HEK293 (cell line): ENCODE results near the gene TCF7L2.

Experiments
- GFI1B ChIP-seq: fragments of 450-650 bp; formaldehyde crosslinking; IDR thresholded peaks from 2 replicates; pipeline ENCODE4 v1.5.1; 2016; ENCODE audit warnings: missing biosample characterization, missing genetic modification characterization
- TCF7L2 ChIP-seq: IDR thresholded peaks from 2 replicates; pipeline ENCODE4 v1.6.1; 2011; ENCODE audit warnings: low read depth, mild to moderate bottlenecking, inconsistent platforms, low read length, moderate library complexity, borderline replicate concordance
- ZBTB49 ChIP-seq: fragments of 450-650 bp; formaldehyde crosslinking; IDR thresholded peaks from 2 replicates; pipeline ENCODE4 v1.5.1; 2016; ENCODE audit warnings: missing biosample characterization, missing genetic modification characterization, low read depth
- ZFHX2 ChIP-seq: fragments of 450-650 bp; formaldehyde crosslinking; conservative IDR thresholded peaks from 2 replicates; pipeline ENCODE4 v1.5.1; 2016; ENCODE audit warnings: missing biosample characterization, missing genetic modification characterization
- ZNF132 ChIP-seq: fragments of 450-650 bp; formaldehyde crosslinking; IDR thresholded peaks from 2 replicates; pipeline ENCODE4 v1.5.1; 2017; ENCODE audit warnings: missing biosample characterization, missing genetic modification characterization, borderline replicate concordance
- ZNF157 ChIP-seq: fragments of 450-650 bp; formaldehyde crosslinking; IDR thresholded peaks from 2 replicates; pipeline ENCODE4 v1.5.1; 2016; ENCODE audit warnings: missing biosample characterization, missing genetic modification characterization
- ZNF18 ChIP-seq: fragments of 450-650 bp; formaldehyde crosslinking; IDR thresholded peaks from 2 replicates; pipeline ENCODE4 v1.5.1; 2016; ENCODE audit warnings: missing biosample characterization, missing genetic modification characterization
- ZNF341 ChIP-seq: fragments of 450-650 bp; formaldehyde crosslinking; IDR thresholded peaks from 2 replicates; pipeline ENCODE4; 2016; ENCODE audit warnings: low read depth, missing biosample characterization, missing genetic modification characterization
- ZNF37A ChIP-seq: fragments of 450-650 bp; IDR thresholded peaks from 2 replicates; pipeline ENCODE4 v1.5.1; 2018; ENCODE audit warnings: missing biosample characterization, missing genetic modification characterization
- ZNF626 ChIP-seq: fragments of 450-650 bp; sonication (Bioruptor Pico); formaldehyde crosslinking; IDR thresholded peaks from 2 replicates; pipeline ENCODE4 v1.5.1; 2018; ENCODE audit warnings: missing biosample characterization, missing genetic modification characterization, inconsistent platforms
- ZNF664 ChIP-seq: fragments of 450-650 bp; formaldehyde crosslinking; IDR thresholded peaks from 2 replicates; pipeline ENCODE4 v1.5.1; 2016; ENCODE audit warnings: missing biosample characterization, missing genetic modification characterization
- ZNF677 ChIP-seq: fragments of 450-650 bp; IDR thresholded peaks from 2 replicates; pipeline ENCODE4 v1.5.0; 2018; ENCODE audit warnings: missing biosample characterization, mild to moderate bottlenecking, missing genetic modification characterization, moderate library complexity
- ZNF747 ChIP-seq: fragments of 450-650 bp; formaldehyde crosslinking; IDR thresholded peaks from 2 replicates; pipeline ENCODE4 v1.5.1; 2016; ENCODE audit warnings: missing biosample characterization, missing genetic modification characterization
- ZNF768 ChIP-seq: fragments of 450-650 bp; formaldehyde crosslinking; IDR thresholded peaks from 2 replicates; pipeline ENCODE4 v1.5.1; 2018; ENCODE audit warnings: missing biosample characterization, mild to moderate bottlenecking, missing genetic modification characterization
- ZNF777 ChIP-seq: fragments of 450-650 bp; formaldehyde crosslinking; IDR thresholded peaks from 2 replicates; pipeline ENCODE4 v1.5.1; 2017; ENCODE audit warnings: missing biosample characterization, missing genetic modification characterization, borderline replicate concordance
- ZNF791 ChIP-seq: fragments of 450-650 bp; formaldehyde crosslinking; IDR thresholded peaks from 2 replicates; pipeline ENCODE4 v1.5.1; 2016; ENCODE audit warnings: missing biosample characterization, missing genetic modification characterization
- ZNF792 ChIP-seq: fragments of 450-650 bp; formaldehyde crosslinking; IDR thresholded peaks from 2 replicates; pipeline ENCODE4 v1.5.1; 2016; ENCODE audit warnings: missing biosample characterization, missing genetic modification characterization
- ZSCAN16 ChIP-seq: fragments of 450-650 bp; formaldehyde crosslinking; IDR thresholded peaks from 2 replicates; pipeline ENCODE4 v1.5.1; 2016; ENCODE audit warnings: missing biosample characterization, missing genetic modification characterization
- ZSCAN18 ChIP-seq: fragments of 450-650 bp; formaldehyde crosslinking; IDR thresholded peaks from 2 replicates; pipeline ENCODE4 v1.5.1; 2016; ENCODE audit warnings: missing biosample characterization, missing genetic modification characterization
- ZSCAN30 ChIP-seq: fragments of 450-650 bp; IDR thresholded peaks from 2 replicates; pipeline ENCODE4 v1.5.1; 2018; ENCODE audit warnings: missing biosample characterization, mild to moderate bottlenecking, missing genetic modification characterization, moderate library complexity
- TF ChIP-seq, protein P1 (sequence below): fragments of 450-650 bp; formaldehyde crosslinking; IDR thresholded peaks from 2 replicates; pipeline ENCODE4 v1.5.1; 2016; ENCODE audit warnings: missing biosample characterization, missing genetic modification characterization
- TF ChIP-seq, protein P2 (sequence below): fragments of 450-650 bp; formaldehyde crosslinking; IDR thresholded peaks from 2 replicates; pipeline ENCODE4 v1.5.1; 2016; ENCODE audit warnings: missing biosample characterization, missing genetic modification characterization
- TF ChIP-seq, protein P3 (sequence below): fragments of 450-650 bp; formaldehyde crosslinking; optimal IDR thresholded peaks from 2 replicates; pipeline ENCODE3; 2016; ENCODE audit warnings: missing biosample characterization, mild to moderate bottlenecking, missing genetic modification characterization
- TF ChIP-seq, protein P4 (sequence below): fragments of 450-650 bp; formaldehyde crosslinking; IDR thresholded peaks from 2 replicates; pipeline ENCODE4 v1.5.1; 2016; ENCODE audit warnings: missing biosample characterization, missing genetic modification characterization, low read depth
- TF ChIP-seq, protein P5 (sequence below): fragments of 450-650 bp; formaldehyde crosslinking; IDR thresholded peaks from 2 replicates; pipeline ENCODE4 v1.5.1; 2016; ENCODE audit warnings: missing biosample characterization, missing genetic modification characterization
- TF ChIP-seq, protein P6 (sequence below): fragments of 450-650 bp; formaldehyde crosslinking; IDR thresholded peaks from 2 replicates; pipeline ENCODE4 v1.5.1; 2016; ENCODE audit warnings: missing biosample characterization, missing genetic modification characterization, borderline replicate concordance

Gene TCF7L2

DNA sequence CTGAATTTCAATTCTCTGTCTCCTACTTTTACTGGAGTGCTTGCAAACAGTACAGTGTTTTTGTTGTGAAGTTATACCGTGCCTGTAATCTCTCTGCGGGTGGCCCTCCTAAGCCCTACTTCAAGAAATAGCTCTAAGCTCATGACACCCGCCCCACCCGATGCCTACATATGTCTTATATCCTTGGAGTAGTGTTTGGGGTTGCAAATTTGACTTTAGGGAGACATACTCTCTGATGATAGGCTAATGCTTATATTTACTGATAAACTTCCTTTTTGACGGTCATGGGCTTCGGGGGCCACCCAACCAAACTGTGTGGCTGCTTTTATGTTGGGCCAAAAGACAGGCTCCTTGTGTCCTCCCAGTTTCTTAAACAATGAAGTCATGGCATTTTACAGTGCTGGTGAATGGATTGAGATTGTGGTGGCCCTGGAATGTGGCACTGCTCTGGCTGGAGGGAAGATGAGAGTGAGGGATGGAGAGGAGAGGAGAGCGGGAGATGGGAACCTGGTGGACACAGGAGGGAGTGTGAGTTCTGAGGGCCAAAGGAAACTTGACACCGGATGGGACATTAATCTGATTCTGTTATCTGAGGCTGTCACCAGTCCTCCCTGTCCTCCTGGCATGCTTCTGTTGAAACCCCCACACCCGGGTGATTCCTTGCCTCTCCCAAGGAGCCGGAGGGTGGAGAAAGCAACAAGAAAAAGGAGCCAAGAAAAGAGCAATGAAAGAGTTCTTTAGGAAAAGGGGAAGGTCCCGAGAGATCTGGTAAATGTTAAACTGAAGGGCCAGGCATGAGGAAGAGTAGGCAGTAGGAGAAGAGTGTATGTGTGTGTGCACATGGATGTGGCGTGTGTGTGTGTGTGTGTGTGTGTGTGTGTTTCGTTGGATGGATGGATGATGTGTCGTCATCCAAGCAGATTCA is 113.3 kb downstream of the TCF7L2 start (continued):
- TF ChIP-seq, protein P1, sequence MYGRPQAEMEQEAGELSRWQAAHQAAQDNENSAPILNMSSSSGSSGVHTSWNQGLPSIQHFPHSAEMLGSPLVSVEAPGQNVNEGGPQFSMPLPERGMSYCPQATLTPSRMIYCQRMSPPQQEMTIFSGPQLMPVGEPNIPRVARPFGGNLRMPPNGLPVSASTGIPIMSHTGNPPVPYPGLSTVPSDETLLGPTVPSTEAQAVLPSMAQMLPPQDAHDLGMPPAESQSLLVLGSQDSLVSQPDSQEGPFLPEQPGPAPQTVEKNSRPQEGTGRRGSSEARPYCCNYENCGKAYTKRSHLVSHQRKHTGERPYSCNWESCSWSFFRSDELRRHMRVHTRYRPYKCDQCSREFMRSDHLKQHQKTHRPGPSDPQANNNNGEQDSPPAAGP, result peak; percentile 98
- no peak for TF ChIP-seq TCF7L2
- no peak for TF ChIP-seq ZNF157
- no peak for TF ChIP-seq ZNF626 (tag by site-specific recombination)
- TF ChIP-seq ZNF747 (tag by site-specific recombination), result no peak
- TF ChIP-seq, protein P2, sequence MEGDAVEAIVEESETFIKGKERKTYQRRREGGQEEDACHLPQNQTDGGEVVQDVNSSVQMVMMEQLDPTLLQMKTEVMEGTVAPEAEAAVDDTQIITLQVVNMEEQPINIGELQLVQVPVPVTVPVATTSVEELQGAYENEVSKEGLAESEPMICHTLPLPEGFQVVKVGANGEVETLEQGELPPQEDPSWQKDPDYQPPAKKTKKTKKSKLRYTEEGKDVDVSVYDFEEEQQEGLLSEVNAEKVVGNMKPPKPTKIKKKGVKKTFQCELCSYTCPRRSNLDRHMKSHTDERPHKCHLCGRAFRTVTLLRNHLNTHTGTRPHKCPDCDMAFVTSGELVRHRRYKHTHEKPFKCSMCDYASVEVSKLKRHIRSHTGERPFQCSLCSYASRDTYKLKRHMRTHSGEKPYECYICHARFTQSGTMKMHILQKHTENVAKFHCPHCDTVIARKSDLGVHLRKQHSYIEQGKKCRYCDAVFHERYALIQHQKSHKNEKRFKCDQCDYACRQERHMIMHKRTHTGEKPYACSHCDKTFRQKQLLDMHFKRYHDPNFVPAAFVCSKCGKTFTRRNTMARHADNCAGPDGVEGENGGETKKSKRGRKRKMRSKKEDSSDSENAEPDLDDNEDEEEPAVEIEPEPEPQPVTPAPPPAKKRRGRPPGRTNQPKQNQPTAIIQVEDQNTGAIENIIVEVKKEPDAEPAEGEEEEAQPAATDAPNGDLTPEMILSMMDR (tag by site-specific recombination), result peak; percentile 48
- TF ChIP-seq ZFHX2 (tag by site-specific recombination), result no peak
- no peak for TF ChIP-seq ZNF791
- no peak for TF ChIP-seq ZNF768
- no peak for TF ChIP-seq ZNF792 (tag by site-specific recombination)
- TF ChIP-seq ZNF37A (tag by site-specific recombination), result no peak
- TF ChIP-seq, protein P3, sequence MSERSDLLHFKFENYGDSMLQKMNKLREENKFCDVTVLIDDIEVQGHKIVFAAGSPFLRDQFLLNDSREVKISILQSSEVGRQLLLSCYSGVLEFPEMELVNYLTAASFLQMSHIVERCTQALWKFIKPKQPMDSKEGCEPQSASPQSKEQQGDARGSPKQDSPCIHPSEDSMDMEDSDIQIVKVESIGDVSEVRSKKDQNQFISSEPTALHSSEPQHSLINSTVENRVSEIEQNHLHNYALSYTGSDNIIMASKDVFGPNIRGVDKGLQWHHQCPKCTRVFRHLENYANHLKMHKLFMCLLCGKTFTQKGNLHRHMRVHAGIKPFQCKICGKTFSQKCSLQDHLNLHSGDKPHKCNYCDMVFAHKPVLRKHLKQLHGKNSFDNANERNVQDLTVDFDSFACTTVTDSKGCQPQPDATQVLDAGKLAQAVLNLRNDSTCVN (tag by site-specific recombination), result no peak
- TF ChIP-seq ZSCAN16 (tag by site-specific recombination), result no peak
- TF ChIP-seq ZNF341 (tag by site-specific recombination), result peak; percentile 50
- no peak for TF ChIP-seq ZSCAN18
- TF ChIP-seq ZSCAN30 (tag by site-specific recombination), result no peak
- no peak for TF ChIP-seq ZNF677 (tag by site-specific recombination)
- TF ChIP-seq ZNF664 (tag by site-specific recombination), result no peak
- TF ChIP-seq ZNF132 (tag by site-specific recombination), result no peak
- TF ChIP-seq, protein P4, sequence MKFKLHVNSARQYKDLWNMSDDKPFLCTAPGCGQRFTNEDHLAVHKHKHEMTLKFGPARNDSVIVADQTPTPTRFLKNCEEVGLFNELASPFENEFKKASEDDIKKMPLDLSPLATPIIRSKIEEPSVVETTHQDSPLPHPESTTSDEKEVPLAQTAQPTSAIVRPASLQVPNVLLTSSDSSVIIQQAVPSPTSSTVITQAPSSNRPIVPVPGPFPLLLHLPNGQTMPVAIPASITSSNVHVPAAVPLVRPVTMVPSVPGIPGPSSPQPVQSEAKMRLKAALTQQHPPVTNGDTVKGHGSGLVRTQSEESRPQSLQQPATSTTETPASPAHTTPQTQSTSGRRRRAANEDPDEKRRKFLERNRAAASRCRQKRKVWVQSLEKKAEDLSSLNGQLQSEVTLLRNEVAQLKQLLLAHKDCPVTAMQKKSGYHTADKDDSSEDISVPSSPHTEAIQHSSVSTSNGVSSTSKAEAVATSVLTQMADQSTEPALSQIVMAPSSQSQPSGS (tag by site-specific recombination), result peak; percentile 82
- TF ChIP-seq ZNF777 (tag by site-specific recombination), result no peak
- TF ChIP-seq, protein P5, sequence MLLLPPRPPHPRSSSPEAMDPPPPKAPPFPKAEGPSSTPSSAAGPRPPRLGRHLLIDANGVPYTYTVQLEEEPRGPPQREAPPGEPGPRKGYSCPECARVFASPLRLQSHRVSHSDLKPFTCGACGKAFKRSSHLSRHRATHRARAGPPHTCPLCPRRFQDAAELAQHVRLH (tag by site-specific recombination), result no peak
- peak; percentile 38; the same call in 1 of the 2 replicates for TF ChIP-seq ZNF18
- TF ChIP-seq, protein P6, sequence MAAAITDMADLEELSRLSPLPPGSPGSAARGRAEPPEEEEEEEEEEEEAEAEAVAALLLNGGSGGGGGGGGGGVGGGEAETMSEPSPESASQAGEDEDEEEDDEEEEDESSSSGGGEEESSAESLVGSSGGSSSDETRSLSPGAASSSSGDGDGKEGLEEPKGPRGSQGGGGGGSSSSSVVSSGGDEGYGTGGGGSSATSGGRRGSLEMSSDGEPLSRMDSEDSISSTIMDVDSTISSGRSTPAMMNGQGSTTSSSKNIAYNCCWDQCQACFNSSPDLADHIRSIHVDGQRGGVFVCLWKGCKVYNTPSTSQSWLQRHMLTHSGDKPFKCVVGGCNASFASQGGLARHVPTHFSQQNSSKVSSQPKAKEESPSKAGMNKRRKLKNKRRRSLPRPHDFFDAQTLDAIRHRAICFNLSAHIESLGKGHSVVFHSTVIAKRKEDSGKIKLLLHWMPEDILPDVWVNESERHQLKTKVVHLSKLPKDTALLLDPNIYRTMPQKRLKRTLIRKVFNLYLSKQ (tag by site-specific recombination), result no peak
- no peak for TF ChIP-seq GFI1B (tag by site-specific recombination)
- TF ChIP-seq ZBTB49 (tag by site-specific recombination), result no peak
